Neural crest cell (in vitro differentiated cells): ENCODE results near the gene GSTM3. TPM values are rescaled to one million over a fixed set of nuclear protein-coding genes. Genes with fewer than 3 reads are reported as not detected.
"Not testable (repeated sequence)": the region's sequence is repeated elsewhere in the genome, so short reads cannot be mapped to it uniquely, and the experiment has no call there.

Experiments
- DNase-seq: peaks from one replicate; pipeline ENCODE4 v3.0.0; 2021; ENCODE audit warnings: low read depth, mixed read lengths, low spot score
- H3K27ac Mint-ChIP-seq: one replicate; pipeline ENCODE4 v1.8.0; 2021; ENCODE audit warnings: mild to moderate bottlenecking, mixed read lengths; ENCODE audit not compliant: unreplicated experiment
- H3K27me3 Mint-ChIP-seq: 2 replicates; pipeline ENCODE4 v1.8.0; 2021; ENCODE audit warnings: low read depth, mild to moderate bottlenecking, mixed read lengths
- H3K36me3 Mint-ChIP-seq: 2 replicates; pipeline ENCODE4 v1.8.0; 2021; ENCODE audit warnings: low read depth, mild to moderate bottlenecking, mixed read lengths
- H3K4me1 Mint-ChIP-seq: 2 replicates; pipeline ENCODE4 v1.8.0; 2021; ENCODE audit warnings: mixed read lengths
- H3K4me3 Mint-ChIP-seq: one replicate; pipeline ENCODE4 v1.8.0; 2021; ENCODE audit warnings: mild to moderate bottlenecking, mixed read lengths
- H3K9me3 Mint-ChIP-seq: 2 replicates; pipeline ENCODE4 v1.8.0; 2021; ENCODE audit warnings: mixed read lengths
- CTCF ChIP-seq: fragments of 200-600 bp; sonication (generic); conservative IDR thresholded peaks from 2 replicates; pipeline ENCODE4 v1.5.0; 2021; ENCODE audit warnings: antibody characterized with exemption, mild to moderate bottlenecking
- total RNA-seq: library from RNA; stranded (reverse); gene quantifications from 2 replicates; pipeline ENCODE4 v1.2.1, GENCODE V29; 2021

GSTM3 gene
- total RNA-seq, 1 donor from 2014 or later = 56.5 TPM

- H3K36me3 Mint-ChIP-seq = no peaks in the 10 kb centered on the region
- no peaks in the 10 kb centered on the region for H3K27me3 Mint-ChIP-seq
- no peak overlapping the region for H3K4me3 Mint-ChIP-seq
- H3K9me3 Mint-ChIP-seq = no peaks in the 10 kb centered on the region
- peaks cover 11% of the 10 kb centered on the region for H3K4me1 Mint-ChIP-seq
- no peak overlapping the region for H3K27ac Mint-ChIP-seq
- no peak for TF ChIP-seq CTCF
- no peak for DNase-seq
Measured at GRCh38 chr1:109689844-109690405, 50.9 kb downstream of the GSTM3 start.

GRCh38 chr1:109687641-109688499 is 53.0 kb downstream of the GSTM3 start, which contains the start of gene GSTM1:
TSS of gene GSTM1 (plus strand) at chr1:109687817. CDS start at chr1:109687874, 57 bp downstream.
- peaks cover 11% of the 10 kb centered on the region for H3K4me1 Mint-ChIP-seq
- no peaks in the 10 kb centered on the region for H3K9me3 Mint-ChIP-seq
- TF ChIP-seq CTCF = no peak
- DNase-seq = peak; percentile 34
- no peaks in the 10 kb centered on the region for H3K36me3 Mint-ChIP-seq
- peak within 1 kb of the TSS; percentile 83 for H3K4me3 Mint-ChIP-seq
- no peaks in the 10 kb centered on the region for H3K27me3 Mint-ChIP-seq
- H3K27ac Mint-ChIP-seq = peak within 1 kb of the TSS; percentile 94

GRCh38 chr1:109687109-109687508 is 53.7 kb downstream of the GSTM3 start:
- DNase-seq, H3K9me3 Mint-ChIP-seq, H3K27me3 Mint-ChIP-seq, H3K36me3 Mint-ChIP-seq: not testable (repeated sequence)
- Mint-ChIP-seq H3K4me3 (peak overlapping the region; percentile 83), H3K27ac (peak overlapping the region; percentile 94), H3K4me1 (peaks cover 11% of the 10 kb centered on the region)

- not testable (repeated sequence) for H3K27ac Mint-ChIP-seq, H3K27me3 Mint-ChIP-seq, H3K9me3 Mint-ChIP-seq, H3K4me3 Mint-ChIP-seq, DNase-seq, H3K36me3 Mint-ChIP-seq
- H3K4me1 Mint-ChIP-seq = peaks cover 11% of the 10 kb centered on the region
Measured at GRCh38 chr1:109685890-109686289, 54.9 kb downstream of the GSTM3 start.

- not testable (repeated sequence) for H3K27me3 Mint-ChIP-seq, H3K9me3 Mint-ChIP-seq, H3K36me3 Mint-ChIP-seq, H3K27ac Mint-ChIP-seq, DNase-seq, H3K4me3 Mint-ChIP-seq
- H3K4me1 Mint-ChIP-seq = peaks cover 11% of the 10 kb centered on the region
Measured at GRCh38 chr1:109685399-109685798, 55.4 kb downstream of the GSTM3 start.

GRCh38 chr1:109684777-109685176 is 56.1 kb downstream of the GSTM3 start:
- H3K36me3 Mint-ChIP-seq, H3K27me3 Mint-ChIP-seq, H3K9me3 Mint-ChIP-seq, DNase-seq, H3K27ac Mint-ChIP-seq, H3K4me3 Mint-ChIP-seq: not testable (repeated sequence)
- peaks cover 11% of the 10 kb centered on the region for H3K4me1 Mint-ChIP-seq

Other genes with a start within 250 kb of the GSTM3 start
- gene CYB561D1, start 246.9 kb downstream of the GSTM3 start, total RNA-seq = 7.8 and 8.0 TPM in 2 replicates
- gene AMIGO1, start 231.3 kb downstream of the GSTM3 start, total RNA-seq = 6.1 and 7.2 TPM in 2 replicates
- not detected in 2 replicates for gene GPR61, start 201.2 kb downstream of the GSTM3 start, total RNA-seq
- 9.8 and 10.2 TPM in 2 replicates for gene GNAI3, start 192.4 kb downstream of the GSTM3 start, total RNA-seq
- gene GNAT2, start 121.4 kb downstream of the GSTM3 start, total RNA-seq = not detected in 2 replicates
- 93.1 and 105 TPM in 2 replicates for gene AMPD2, start 121.2 kb downstream of the GSTM3 start, total RNA-seq
- 26.7 and 28.2 TPM in 2 replicates for gene GSTM4, start 84.9 kb downstream of the GSTM3 start, total RNA-seq
- gene GSTM2, start 73.0 kb downstream of the GSTM3 start, total RNA-seq = 43.7 and 46.6 TPM in 2 replicates
- gene GSTM1, start 53.2 kb downstream of the GSTM3 start, total RNA-seq = 45.9 and 47.8 TPM in 2 replicates
- gene GSTM5, start 28.8 kb downstream of the GSTM3 start, total RNA-seq = 0.23 TPM in 1 of 2 replicates, not detected in the other
- not detected in 2 replicates for gene EPS8L3, start 22.9 kb upstream of the GSTM3 start, total RNA-seq
- gene CSF1, start 169.8 kb upstream of the GSTM3 start, total RNA-seq = 16.0 and 17.9 TPM in 2 replicates
- gene AHCYL1, start 243.7 kb upstream of the GSTM3 start, total RNA-seq = 90.1 and 94.0 TPM in 2 replicates